Neural cell (in vitro differentiated cells): ENCODE results near the gene CENPP.

ENCODE experiments used
- CTCF ChIP-seq: fragments of 450-650 bp; IDR thresholded peaks from 2 replicates; pipeline ENCODE4 v1.5.1; 2014; ENCODE audit warnings: antibody characterized with exemption, mild to moderate bottlenecking, moderate library complexity; ENCODE audit not compliant: poor library complexity, severe bottlenecking
- EP300 ChIP-seq: fragments of 450-650 bp; conservative IDR thresholded peaks from 2 replicates; pipeline ENCODE4 v1.6.1; 2014; ENCODE audit warnings: antibody characterized with exemption, mild to moderate bottlenecking, moderate library complexity; ENCODE audit not compliant: poor library complexity, severe bottlenecking
- EZH2 ChIP-seq: fragments of 200-600, 300-800 bp; shearing (Covaris generic), sonication (generic); IDR thresholded peaks from 2 replicates; pipeline ENCODE4 v1.6.1; 2014; ENCODE audit warnings: antibody characterized with exemption, low read length, borderline replicate concordance, mild to moderate bottlenecking; ENCODE audit not compliant: insufficient read depth, poor library complexity, severe bottlenecking
- MXI1 ChIP-seq: fragments of 450-650 bp; conservative IDR thresholded peaks from 2 replicates; pipeline ENCODE4 v1.6.1; 2014; ENCODE audit warnings: antibody characterized with exemption, mild to moderate bottlenecking; ENCODE audit not compliant: poor library complexity, severe bottlenecking
- POLR2AphosphoS5 ChIP-seq: IDR thresholded peaks from 2 replicates; pipeline ENCODE4 v1.6.1; 2012
- RAD21 ChIP-seq: fragments of 450-650 bp; conservative IDR thresholded peaks from 2 replicates; pipeline ENCODE4 v1.6.1; 2014; ENCODE audit warnings: antibody characterized with exemption, mild to moderate bottlenecking, moderate library complexity
- REST ChIP-seq: IDR thresholded peaks from 2 replicates; pipeline ENCODE4 v1.6.1; 2012; ENCODE audit warnings: borderline replicate concordance
- TAF1 ChIP-seq: IDR thresholded peaks from 2 replicates; pipeline ENCODE4 v1.6.1; 2012; ENCODE audit warnings: low read depth

- TF ChIP-seq POLR2AphosphoS5 (no peak), CTCF (no peak), EP300 (no peak), MXI1 (no peak), EZH2 (no peak), TAF1 (no peak), REST (no peak), RAD21 (no peak)
Measured at GRCh38 chr9:92478783-92479182, 153.0 kb downstream of the CENPP start.
